Measurements from ENCODE around the gene BCS1L.
"Not testable (repeated sequence)": the region's sequence is repeated elsewhere in the genome, so short reads cannot be mapped to it uniquely, and the experiment has no call there.

BCS1L gene

DNA sequence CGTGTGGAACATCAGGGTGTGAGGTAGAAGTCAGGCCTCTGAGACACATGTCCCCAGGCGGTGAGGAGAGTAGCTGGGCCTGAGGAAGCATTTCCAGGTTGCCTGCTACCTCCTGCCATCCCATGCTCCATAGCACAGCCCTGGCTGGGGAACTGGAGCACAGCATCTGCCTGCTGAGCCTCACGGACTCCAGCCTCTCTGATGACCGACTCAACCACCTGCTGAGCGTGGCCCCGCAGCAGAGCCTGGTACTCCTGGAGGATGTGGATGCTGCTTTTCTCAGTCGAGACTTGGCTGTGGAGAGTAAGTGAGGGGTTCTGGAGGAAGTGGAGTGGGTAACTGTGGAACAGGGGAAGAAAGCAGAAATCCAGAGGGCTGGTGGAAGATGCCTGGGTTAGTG, 2.9 kb downstream of the BCS1L start:
- no peak for FAIRE-seq

DNA sequence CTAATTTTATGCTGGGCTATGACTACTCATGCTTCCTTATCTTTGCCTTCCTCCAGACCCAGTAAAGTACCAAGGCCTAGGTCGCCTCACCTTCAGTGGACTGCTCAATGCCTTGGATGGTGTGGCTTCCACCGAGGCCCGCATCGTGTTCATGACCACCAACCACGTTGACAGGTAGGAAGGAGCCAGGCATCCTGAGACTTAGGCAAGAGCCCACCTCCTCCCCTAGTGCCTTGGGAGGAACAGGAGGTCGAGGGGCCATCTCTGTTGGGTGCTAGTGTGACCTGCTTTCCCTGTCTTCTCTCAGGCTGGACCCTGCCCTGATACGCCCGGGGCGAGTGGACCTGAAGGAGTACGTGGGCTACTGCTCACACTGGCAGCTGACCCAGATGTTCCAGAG, 3.3 kb downstream of the BCS1L start:
- FAIRE-seq: no peak

DNA sequence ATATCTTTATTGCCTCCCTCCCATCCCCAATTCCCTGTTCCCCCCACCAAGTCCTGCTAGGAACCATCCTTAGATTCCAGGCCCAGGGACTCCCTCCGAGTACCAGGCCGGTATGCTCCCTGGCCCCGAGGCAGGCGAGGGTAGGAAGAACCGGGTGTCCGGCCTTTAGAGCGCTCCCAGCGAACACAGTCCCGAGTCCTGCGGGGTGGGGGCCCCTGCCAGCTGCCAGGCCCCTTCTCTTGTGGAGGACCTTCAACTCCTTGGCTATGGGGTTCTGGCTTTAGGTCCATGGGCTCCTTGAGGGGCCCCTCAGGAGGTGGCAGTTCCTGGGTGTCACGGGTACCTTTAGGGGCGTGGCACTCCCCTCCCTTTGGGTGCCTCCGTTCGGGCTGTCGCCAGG, 4.4 kb downstream of the BCS1L start:
- FAIRE-seq: no peak

DNA sequence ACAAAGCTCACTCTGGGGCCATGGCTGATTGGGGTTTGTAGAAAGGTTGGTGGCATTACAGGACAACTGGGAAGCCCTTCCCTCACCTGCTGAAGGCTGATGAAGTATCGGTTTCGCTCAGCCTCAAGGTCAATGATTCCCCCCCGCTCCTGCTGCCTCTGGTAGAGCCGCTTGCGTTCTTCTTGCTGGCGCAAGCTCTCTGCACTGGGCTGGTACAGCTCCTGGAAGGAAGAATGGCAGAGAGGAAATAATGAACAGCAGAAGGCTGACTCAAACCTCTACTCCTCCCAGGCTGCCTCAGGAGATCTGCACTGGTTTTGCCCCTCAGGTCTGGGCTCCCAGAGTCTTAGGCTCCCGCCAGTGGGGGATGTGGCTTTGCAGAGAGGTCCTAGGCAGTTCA, 5.2 kb downstream of the BCS1L start:
- FAIRE-seq: no peak

DNA sequence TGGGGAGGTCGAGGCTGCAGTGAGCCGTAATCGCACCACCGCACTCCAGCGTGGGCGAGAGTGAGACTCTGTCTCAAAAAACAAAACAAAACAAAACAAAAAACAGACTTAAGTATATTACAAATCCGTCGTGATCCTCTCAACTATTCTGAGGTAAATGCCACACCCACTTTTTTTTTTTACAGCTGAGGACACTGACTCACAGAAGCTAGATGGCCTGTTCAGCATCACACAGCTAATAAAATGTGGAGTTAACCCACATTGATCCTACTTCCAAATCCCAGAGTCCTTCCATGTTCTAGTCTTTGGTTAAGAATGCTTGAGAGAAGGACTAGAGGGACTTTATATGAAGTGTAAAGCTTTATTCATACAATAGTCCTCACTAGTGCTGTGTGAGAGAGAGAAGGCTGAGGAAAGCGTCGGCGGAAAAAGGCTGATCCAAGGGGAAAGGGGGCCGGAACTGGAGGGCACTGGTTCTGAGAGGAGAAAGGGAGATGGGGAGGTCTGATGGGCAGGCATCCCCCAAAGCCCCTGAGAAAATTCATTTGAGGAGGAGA, 11.7 kb downstream of the BCS1L start:
- FAIRE-seq: no peak

DNA sequence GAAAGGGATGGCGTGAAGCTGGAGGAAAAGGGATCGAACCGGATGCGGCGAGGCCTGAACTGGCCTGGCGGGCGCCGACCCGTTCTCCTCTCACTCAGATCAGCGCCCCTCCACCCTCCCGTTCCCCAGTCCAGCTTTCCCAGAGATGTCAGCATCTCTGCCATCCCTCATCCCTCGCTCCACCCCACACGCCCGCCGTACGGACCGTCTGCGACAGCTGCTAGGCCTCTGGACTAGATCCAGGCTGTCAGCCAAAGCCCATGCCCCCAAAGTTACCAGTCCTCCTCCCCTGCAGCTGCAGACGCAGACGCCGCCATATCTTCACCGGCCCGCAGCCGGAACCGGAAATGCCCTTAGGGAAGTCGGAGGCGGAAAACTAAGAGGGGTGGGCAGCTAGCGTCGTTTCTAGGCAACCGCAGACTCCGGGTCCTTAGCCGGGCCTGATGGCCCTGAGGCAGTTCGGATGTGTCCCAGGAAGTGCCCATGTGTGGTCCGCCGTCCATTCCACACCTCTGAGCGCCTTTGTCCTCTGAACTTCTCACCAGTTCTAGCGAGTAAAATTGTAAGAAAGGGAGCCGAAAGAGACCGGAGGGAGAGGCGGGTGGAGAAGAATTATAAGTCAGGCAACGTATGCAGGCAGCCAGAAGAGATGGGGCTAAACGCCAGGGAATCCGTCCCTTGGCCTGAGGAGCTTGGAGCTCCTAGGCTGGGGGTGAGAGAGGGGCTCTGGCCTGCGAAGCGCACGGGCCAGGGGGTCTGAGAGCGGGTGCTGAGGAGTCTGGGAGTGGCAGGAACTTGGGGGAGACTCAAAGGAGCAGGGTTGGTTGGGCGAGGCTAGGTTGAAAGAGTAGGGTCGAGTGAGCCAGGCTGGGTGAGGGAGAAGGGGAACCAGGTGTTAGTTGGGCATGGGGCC, 12.4 kb downstream of the BCS1L start, which contains the start of the genes RNF25 and STK36:
TSS of gene RNF25 (minus strand) at position 349 of the 913 bp plus-strand sequence. CDS start at position 317, 32 bp downstream.
TSS of gene STK36 (plus strand) at position 433 of the 913 bp plus-strand sequence. CDS start 744 bp downstream, outside the sequence.
- no peak for FAIRE-seq

DNA sequence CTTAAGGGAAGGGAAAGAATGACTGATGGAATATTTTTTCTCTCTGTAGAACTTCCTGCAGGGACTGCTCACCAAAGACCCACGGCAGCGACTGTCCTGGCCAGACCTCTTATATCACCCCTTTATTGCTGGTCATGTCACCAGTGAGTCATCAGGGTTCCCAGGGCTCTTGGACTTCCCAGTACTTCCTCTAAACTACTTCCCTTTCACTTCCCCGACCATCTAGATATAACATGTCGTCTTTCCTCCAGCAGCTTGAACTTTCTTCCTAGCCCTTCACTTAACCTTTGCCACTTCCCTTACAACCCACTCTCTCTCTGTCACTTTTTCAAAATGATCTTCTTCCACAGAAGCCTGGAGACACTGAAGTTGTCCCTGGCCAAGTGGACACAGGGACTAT, 19.6 kb downstream of the BCS1L start:
- no peak for FAIRE-seq

DNA sequence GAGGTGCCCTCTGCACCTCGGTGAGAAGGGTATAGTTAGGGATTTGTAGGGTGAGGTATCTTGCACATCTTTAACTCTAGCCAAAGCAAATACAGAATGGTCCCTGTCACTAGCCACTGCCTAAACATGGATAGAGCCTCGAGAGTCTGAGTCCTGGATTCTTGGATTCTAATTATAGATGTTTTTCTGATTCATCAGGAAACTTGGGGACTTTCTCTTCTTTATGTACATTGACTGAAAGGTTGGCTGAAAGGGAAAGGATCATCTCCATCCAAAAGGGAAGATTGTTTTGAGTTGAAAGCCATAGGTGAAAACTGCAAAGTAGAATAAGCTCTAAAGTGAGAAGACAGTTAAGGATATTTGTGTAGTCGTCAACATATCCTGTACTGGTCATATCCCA, 20.6 kb downstream of the BCS1L start:
- FAIRE-seq: no peak

DNA sequence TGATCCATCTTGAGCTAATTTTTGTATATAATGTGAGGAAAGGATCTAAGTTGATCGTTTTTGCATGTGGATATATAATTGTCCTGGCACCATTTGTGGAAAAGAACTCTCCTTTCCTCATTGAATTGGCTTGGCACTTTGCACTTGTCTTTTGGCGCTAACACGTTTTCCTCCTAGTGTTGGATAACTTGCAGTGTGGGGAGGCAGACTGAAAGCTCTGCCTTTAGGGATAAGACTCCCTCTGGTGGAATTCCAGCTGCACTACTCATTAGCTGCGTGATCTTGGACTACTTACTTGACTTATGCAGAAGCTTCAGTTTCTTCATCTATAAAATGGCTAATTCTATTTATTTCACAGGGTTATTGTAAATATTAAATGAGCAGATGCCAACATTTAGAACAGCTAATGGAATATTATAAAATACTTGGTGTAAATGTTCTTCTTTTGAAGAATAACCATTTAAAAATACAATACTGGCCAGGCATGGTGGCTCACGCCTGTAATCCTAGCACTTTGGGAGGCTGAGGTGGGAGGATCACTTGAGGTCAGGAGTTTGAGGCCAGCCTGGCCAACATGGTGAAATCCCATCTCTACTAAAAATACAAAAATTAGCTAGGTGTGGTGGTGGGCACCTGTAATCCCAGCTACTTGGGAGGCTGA, 28.0 kb downstream of the BCS1L start:
- not testable (repeated sequence) for FAIRE-seq

DNA sequence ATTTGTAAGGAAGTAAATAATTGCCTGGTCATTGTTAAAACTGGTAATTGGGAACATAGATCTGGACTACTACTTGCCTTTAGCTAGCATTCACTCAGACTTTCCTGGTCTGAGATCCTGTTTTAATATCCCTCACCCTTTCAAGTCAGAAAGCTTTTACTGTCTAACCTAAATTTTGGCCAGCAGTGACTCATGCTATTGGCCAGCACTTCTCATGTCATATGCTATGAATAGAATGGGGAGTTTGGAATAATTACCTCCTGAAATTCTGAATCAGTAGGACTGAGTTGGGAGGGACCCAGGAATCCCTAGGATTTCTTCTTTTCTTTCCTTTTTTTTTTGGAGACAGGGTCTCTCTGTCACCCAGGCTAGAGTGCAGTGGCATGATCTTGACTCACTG, 31.8 kb downstream of the BCS1L start:
- FAIRE-seq: no peak

DNA sequence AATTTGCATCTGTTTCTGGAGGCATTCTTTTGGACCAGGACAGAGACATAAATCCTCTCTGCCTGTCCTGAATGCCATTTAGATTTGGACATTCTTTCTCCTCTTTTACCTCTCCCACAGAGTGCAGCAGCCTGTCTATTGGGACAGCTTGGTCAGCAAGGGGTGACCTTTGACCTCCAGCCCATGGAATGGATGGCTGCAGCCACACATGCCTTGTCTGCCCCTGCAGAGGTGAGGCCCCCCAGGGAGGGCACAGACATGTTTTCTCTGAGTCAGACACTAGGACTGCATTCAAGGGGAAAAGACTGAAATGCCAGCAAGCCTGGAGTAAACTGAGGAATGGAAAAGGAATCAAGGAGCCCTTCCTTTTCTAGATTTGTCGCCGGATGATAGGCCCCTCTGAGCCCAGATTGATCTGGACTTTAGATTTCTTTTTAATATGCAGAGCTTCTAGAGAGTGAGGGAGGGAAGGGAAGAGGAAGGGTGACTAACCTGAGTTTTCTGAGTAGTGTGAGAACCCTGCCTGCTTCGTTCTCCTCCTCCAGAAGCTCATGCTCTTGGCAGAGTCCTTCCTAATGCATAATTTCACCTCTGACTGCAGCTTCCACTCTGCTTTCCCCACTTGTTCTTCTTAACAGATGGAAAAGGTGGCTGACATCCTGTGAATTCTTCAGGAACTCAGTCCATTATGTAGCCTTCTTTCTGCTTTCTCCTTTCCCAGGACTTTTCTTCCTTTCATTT, 35.1 kb downstream of the BCS1L start:
- FAIRE-seq: no peak

DNA sequence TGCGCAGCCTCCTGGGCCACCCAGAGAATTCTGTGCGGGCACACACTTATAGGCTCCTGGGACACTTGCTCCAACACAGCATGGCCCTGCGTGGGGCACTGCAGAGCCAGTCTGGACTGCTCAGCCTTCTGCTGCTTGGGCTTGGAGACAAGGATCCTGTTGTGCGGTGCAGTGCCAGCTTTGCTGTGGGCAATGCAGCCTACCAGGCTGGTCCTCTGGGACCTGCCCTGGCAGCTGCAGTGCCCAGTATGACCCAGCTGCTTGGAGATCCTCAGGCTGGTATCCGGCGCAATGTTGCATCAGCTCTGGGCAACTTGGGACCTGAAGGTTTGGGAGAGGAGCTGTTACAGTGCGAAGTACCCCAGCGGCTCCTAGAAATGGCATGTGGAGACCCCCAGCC, 39.4 kb downstream of the BCS1L start:
- no peak for FAIRE-seq

DNA sequence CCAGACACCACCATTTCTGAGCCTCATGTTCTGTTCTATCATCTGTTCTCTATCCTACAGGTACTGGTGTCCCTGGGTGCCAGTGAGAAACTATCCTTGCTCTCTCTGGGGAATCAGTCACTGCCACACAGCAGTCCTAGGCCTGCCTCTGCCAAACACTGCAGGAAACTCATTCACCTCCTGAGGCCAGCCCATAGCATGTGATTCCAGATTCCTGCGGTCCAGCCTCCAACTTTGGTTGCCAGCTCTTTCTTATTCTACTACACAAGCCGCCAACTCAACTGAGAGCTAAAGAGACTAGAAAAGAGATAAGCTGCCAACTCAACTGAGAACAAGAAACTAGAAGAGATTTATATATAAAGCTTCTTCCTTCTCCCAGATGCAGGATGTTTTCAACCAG, 42.3 kb downstream of the BCS1L start:
- FAIRE-seq: no peak

DNA sequence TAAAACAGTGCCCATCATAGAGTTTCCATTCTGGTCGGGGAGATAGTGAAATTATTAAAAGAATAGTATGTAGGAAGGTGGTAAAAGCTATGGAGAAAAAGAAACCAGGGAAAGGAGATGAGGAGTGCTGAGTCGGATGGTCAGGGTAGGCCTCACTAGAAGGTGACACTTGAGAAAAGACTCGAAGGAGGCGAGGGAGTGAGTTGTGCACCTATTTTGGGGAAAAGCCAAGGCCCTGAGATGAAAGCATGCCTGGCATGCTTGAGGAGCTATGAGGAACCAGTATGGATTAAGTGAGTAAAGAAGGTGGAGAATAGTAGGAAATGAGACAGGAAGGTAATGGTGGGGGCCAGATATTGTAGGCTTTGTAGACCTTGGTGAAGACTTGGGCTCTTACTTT, 43.9 kb downstream of the BCS1L start:
- FAIRE-seq: no peak

DNA sequence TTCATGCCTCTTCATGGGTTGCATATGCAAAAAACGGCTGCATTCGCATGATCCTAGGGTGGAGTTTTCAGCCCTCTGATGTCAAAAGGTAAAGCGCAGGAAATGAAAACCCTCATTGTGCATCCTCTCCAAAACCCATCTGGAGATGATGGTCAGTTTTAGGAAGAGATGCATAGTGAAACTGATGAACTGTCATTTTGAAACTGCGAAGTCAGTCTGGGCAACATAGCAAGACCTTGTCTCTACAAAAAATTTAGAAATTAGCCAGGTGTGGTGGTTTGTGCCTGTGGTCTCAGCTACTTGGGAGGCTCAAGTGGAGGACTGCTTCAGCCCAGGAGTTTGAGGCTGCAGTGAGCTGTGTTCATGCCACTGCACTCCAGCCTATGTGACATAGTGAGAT, 48.6 kb downstream of the BCS1L start:
- FAIRE-seq: no peak

DNA sequence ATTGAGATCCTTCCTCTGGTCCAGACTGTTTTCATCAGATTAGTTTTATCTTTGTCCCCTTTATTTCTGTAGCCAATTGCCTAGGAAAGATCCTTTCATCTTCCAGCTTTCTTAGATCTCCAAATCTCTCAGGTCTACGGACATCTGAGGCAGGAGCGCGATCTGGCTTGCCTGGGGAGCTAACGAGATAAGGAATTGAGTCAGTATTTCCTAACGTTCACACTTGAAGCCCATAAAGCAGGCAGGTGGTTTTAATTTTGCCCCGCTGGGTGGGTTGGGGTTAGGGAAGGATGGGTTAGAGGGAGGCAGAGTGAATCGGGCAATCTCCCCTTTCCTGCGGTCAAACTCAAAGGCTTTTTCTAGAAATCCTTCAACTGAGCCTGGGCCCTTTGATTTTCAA, 50.4 kb downstream of the BCS1L start:
- no peak for FAIRE-seq

DNA sequence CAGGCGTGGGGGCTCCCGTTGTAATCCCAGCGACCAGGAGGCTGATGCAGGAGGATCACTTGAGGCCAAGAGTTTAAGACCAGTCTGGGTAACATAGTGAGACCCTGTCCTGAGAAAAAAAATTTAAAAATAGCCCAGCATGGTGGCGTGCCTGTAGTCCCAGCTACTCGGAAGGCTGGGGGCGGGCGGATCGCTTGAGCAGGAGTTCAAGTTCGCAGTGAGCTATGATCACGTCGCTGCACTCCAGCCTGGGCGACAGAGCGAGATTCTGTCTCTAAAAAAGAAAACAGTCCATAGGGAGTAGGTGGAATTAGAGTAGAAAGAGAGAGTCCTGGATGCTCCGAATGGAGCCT, 50.8 kb downstream of the BCS1L start:
- no peak for FAIRE-seq

DNA sequence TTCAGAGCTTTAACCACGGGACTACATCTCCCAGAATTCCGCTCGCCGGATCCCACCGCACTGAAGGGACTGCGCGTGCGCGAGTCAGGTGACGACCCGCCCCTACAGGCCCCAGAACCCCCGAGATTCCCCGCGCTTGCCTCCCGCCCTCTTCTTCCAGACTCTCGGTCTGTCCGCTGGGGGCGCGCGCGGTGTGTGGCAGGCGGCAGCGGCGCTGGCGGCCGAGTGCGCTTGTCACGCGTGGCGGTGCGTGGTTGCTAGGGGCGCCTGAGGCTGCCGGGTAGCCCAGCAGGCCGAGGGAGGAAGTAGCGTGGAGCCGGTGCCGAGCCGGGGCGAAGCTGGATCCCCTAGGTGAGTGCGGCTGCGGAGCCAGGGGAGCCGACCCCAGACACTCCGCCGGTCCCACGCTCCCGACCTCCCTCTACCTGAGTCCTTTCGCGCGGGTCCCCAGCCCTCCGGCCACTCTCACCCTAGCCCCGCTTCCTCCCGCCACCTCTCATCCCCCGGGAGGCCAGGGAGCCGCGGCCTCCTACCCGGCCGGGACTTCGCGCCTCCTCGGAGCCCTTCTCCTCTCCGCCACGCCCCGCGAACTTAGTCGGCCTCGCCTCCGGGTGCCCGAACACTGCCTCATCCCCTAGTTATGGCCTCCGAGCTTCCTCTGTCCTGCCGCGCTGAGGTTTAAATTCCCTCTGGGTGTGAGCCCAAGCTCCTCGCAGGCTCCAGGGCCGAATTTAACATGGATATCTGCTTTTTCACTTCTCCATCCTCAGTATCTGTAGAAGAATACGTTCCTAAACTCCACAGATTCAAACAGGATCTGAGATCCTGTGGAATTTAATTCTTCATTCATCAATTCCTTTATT, 51.4 kb downstream of the BCS1L start, which contains the start of gene TTLL4:
TSS of gene TTLL4 (plus strand) at position 149 of the 863 bp plus-strand sequence. CDS start 26,842 bp downstream, outside the sequence.
- FAIRE-seq: no peak

DNA sequence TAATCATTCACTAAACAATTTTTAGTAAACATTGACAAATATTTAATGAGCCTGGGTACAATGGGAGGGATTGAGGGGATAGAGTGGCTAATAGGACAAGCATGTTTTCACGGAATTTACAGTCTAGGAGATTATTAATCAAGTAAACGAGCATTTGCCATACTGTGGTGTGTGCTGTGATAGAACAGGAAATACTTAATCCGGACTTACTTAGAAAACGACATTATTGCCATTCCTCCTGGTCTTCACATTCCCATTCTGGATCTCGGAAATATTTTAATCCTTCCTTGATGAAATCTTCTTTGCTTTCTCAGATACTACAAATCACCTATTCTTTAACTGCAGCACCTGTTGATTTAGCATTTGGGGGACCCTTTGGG, 52.1 kb downstream of the BCS1L start:
- no peak for FAIRE-seq

All from colon (tissue), 2 donors.